IPS-15b (cell line): Measurements from ENCODE around the gene DENND1B.

Experiments
- H3K27me3 ChIP-seq: one replicate; pipeline ENCODE4 v1.6.1; 2013; ENCODE audit warnings: low read length; ENCODE audit not compliant: control insufficient read depth, insufficient read depth
- H3K36me3 ChIP-seq: one replicate; pipeline ENCODE4 v1.6.1; 2013; ENCODE audit warnings: low read length; ENCODE audit not compliant: control insufficient read depth, insufficient read depth
- H3K4me1 ChIP-seq: one replicate; pipeline ENCODE4 v1.6.1; 2013; ENCODE audit warnings: mild to moderate bottlenecking, low read length; ENCODE audit not compliant: control insufficient read depth, insufficient read depth
- H3K4me3 ChIP-seq: one replicate; pipeline ENCODE4 v1.5.1; 2013; ENCODE audit warnings: low read depth, low read length
- H3K9ac ChIP-seq: one replicate; pipeline ENCODE4 v1.6.1; 2013; ENCODE audit warnings: low read depth, mild to moderate bottlenecking, low read length
- H3K9me3 ChIP-seq: one replicate; pipeline ENCODE4 v1.6.1; 2013; ENCODE audit warnings: mild to moderate bottlenecking, low read length; ENCODE audit not compliant: control insufficient read depth, insufficient read depth

The DENND1B gene

DNA sequence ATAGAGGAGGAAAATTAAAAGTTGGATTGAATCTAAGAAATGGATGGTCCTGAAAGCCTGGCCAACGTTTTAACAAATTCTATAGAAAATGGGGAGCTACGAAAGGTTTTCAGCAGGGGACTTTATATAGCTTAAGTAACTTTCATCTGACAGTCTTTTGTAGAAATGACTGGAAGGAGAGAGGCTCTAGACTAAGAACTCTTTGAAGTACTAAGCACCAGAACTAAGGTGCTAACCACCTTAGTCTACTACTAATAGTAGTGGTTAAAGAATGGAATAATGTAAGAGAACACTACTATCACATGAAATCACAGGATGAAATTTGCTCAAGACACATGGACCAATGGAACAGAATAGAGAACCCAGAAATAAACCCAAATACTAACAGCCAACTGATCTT, 126.1 kb downstream of the DENND1B start:
- H3K9me3 ChIP-seq, result no peaks in the 10 kb centered on the region
- no peak overlapping the region for H3K9ac ChIP-seq
- H3K36me3 ChIP-seq, result no peaks in the 10 kb centered on the region
- H3K27me3 ChIP-seq, result no peaks in the 10 kb centered on the region
- no peaks in the 10 kb centered on the region for H3K4me1 ChIP-seq
- no peak overlapping the region for H3K4me3 ChIP-seq

DNA sequence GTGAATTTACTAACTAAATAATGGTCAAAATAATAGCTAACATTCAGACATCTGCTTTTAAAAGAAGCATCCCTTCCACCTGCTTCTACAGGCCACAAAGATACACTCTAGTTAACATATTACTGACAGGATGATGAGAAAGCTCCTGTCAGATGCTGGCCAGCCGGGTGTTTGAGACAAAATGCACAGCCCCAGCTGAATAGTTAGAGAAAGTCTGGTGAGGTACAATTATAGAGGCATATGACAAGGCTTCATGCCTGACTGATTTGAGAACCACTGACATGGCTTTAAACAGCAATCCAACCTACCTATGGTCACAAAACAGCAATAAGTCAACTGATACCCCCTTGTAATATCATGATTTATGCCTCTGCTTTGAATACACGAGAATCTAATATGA, 137.0 kb downstream of the DENND1B start:
- peaks cover 6% of the 10 kb centered on the region for H3K4me1 ChIP-seq
- H3K36me3 ChIP-seq, result no peaks in the 10 kb centered on the region
- H3K4me3 ChIP-seq, result no peak overlapping the region
- no peaks in the 10 kb centered on the region for H3K9me3 ChIP-seq
- H3K27me3 ChIP-seq, result no peaks in the 10 kb centered on the region
- no peak overlapping the region for H3K9ac ChIP-seq

DNA sequence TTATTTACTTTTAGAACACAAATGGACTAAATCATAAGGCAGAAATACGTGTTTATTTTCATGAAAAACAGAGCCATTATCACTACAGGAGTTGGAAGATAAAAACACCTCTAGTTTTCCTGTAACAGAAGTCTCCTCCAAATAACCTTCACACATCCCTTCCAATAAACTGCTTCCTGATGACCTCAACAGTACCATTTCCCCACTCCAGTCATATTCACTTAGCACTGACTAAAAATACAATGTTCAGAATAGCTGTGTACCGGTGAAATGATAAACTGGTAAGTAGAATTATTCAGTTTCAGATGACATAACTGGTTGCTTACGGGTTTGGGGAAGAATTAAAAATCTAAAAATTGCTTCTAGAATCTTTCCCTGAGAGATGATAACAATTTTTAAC, 137.9 kb downstream of the DENND1B start:
- H3K4me3 ChIP-seq, result no peak overlapping the region
- no peaks in the 10 kb centered on the region for H3K36me3 ChIP-seq
- peaks cover 7% of the 10 kb centered on the region for H3K4me1 ChIP-seq
- H3K9me3 ChIP-seq, result no peaks in the 10 kb centered on the region
- no peaks in the 10 kb centered on the region for H3K27me3 ChIP-seq
- no peak overlapping the region for H3K9ac ChIP-seq

DNA sequence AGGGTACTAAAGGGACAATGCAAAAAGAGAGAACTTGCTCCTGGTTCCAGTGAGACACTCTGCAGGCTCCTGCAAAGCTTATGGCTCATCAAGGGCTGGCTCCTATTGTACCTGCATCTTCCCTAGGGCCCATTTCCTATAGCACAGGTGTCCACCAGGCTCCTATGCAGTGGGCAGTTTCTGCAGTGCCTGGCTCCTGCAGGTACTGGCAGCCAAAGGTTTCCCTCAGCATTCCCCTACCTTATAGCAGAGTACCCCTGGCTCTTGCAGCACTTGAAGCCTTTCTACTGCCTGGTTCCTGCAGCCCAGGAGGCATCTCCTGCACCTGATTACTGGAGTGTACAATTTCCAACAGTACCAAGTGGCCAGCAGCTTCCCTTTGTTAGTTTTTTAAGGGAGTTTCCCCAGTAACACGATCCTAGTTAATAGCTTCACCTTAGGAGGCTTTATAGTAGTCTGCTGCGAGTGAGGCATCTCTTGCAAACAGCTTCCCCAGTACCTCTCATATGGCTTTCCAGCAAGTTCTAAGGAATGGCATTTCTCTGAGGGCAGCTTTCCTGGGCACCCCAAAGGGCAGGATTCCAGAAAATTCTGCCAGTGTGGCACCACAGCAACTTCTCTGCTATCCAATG, 141.7 kb downstream of the DENND1B start:
- Histone ChIP-seq H3K4me1 (peaks cover 7% of the 10 kb centered on the region), H3K9ac (no peak overlapping the region), H3K4me3 (no peak overlapping the region), H3K9me3 (no peaks in the 10 kb centered on the region), H3K27me3 (no peaks in the 10 kb centered on the region), H3K36me3 (no peaks in the 10 kb centered on the region)

DNA sequence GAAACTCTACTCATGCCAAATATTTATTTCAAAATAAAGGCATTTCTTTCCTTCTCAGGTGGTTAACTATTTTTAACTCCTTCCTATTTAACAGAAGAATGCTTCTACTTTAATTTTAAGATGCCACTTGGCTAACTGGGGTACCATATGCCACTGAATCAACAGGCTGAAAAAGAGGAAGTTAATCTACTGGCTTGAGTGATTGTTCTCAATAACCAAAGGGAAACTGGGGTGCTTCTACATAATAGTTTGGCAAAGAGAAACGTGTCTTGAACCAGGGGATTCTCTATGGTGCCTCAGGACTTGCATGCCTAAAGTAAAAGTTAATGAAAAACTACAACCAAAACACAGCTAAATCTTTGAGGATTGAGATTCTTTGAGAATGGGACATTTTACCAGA, 142.6 kb downstream of the DENND1B start:
- H3K9me3 ChIP-seq, result no peaks in the 10 kb centered on the region
- H3K4me3 ChIP-seq, result no peak overlapping the region
- H3K27me3 ChIP-seq, result no peaks in the 10 kb centered on the region
- no peaks in the 10 kb centered on the region for H3K36me3 ChIP-seq
- peaks cover 7% of the 10 kb centered on the region for H3K4me1 ChIP-seq
- no peak overlapping the region for H3K9ac ChIP-seq

DNA sequence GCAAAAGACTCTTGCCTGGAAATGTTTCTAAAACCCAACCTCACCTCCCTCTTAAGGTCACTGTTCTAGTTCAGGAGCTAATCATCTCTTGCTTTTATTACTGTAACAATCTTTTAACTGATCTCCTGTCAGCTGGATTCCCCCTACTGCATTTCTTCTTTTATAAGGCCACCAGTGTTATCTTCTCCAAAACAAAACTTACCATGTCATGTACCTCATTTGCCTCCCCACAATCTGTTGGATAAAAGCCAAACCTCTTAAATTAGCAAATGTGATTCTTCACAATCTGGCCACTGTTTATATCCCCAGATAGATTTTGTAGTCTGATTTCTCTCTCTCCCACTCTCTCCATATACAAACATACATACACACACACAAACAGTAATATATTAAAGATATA, 143.3 kb downstream of the DENND1B start:
- Histone ChIP-seq H3K9me3 (no peaks in the 10 kb centered on the region), H3K27me3 (no peaks in the 10 kb centered on the region), H3K4me3 (no peak overlapping the region), H3K36me3 (no peaks in the 10 kb centered on the region), H3K9ac (no peak overlapping the region), H3K4me1 (peaks cover 7% of the 10 kb centered on the region)

DNA sequence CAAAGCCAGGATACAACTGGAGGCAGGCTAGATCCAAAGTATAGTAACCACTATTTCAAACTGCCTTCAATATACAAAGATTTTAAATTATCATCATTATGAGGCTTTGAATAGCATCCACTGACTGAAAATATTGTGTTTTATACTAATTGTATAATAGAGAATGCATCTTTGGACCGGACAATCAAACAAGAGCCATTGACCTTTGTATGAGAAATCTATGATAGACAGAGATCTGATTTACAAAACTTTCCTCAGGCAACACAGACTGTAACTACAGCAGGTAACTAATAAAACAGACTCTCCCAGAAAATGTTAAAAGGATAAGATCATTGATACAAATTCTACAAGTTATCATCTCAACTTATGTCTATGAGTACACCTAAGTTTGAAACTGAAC, 152.9 kb downstream of the DENND1B start:
- Histone ChIP-seq H3K27me3 (no peaks in the 10 kb centered on the region), H3K36me3 (no peaks in the 10 kb centered on the region)

DNA sequence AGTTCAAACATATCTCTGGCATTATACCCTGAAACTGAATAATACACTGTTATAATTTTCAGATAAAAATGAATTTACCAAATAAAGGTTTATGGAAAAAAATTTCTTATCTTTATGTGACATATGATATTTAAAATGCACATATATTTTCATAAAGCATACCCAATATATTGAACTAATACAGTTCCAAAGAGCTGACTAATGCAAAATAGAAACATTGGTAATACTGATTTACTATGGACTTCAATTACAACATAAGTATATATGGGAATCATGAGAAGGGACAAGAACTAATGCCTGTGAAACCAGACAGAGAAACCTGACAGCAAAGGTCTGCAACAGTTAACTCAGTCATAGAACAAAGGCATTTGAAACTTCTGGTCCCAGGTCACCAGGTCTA, 153.5 kb downstream of the DENND1B start:
- Histone ChIP-seq H3K4me3 (no peak overlapping the region), H3K36me3 (no peaks in the 10 kb centered on the region), H3K27me3 (no peaks in the 10 kb centered on the region), H3K4me1 (no peaks in the 10 kb centered on the region), H3K9me3 (no peaks in the 10 kb centered on the region), H3K9ac (no peak overlapping the region)

More for the DNA sequence above, 152.9 kb downstream of the DENND1B start:
- Histone ChIP-seq H3K9ac (no peak overlapping the region), H3K9me3 (no peaks in the 10 kb centered on the region), H3K4me3 (no peak overlapping the region), H3K4me1 (no peaks in the 10 kb centered on the region)

DNA sequence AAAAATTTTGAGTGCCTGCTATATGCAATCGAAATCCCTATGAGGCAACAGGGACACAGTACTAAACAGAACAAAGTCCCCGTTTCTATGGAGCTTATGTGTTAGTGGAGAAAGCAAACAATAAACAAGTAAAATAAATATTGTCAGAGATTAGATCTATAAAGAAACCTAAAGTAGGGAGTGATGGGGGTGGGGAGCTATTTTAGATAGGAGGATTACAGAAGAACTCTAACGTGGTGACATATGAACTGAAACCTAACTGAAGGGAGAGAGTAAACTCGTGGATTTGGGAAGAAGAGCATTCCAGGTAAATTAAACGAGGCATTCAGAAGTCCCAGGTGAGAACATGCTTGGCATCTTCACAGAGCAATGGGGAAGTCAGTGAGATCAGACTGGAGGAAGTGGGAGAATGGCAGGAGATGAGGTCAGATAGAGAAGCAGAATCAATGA, 154.5 kb downstream of the DENND1B start:
- Histone ChIP-seq H3K9ac (no peak overlapping the region), H3K27me3 (no peaks in the 10 kb centered on the region), H3K36me3 (no peaks in the 10 kb centered on the region), H3K4me3 (no peak overlapping the region), H3K9me3 (no peaks in the 10 kb centered on the region), H3K4me1 (peaks cover under 1% of the 10 kb centered on the region)

DNA sequence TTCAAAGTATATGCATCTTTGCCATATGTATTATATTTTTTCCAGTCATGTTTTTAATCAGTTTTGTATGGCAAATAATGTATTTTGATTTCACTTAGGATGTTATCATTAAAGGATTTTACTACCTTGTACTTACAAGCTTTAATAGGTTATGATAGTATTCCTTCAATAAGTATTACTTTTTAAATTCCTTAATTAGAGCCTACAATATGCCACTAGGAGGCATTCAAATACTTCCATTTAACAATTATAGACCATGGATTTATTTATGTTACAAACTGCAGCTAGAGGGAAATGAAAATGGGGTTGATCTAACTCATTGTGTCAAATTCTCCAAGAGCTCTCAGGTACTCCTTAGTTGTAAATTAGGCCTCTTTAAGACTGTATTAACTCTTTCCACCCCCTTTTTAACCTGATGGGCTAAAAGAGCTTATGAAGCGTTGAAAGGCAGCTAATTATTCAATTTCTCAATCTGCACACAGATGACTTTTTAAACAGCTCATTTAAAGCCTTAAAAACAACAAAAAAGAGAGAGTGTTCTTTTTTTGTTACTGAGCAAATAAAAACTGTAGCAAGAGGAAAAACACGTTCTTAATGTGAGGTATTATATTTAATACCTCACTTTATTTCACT, 156.2 kb downstream of the DENND1B start:
- Histone ChIP-seq H3K4me1 (peaks cover 3% of the 10 kb centered on the region), H3K9ac (no peak overlapping the region), H3K4me3 (no peak overlapping the region), H3K36me3 (no peaks in the 10 kb centered on the region), H3K27me3 (no peaks in the 10 kb centered on the region), H3K9me3 (no peaks in the 10 kb centered on the region)

DNA sequence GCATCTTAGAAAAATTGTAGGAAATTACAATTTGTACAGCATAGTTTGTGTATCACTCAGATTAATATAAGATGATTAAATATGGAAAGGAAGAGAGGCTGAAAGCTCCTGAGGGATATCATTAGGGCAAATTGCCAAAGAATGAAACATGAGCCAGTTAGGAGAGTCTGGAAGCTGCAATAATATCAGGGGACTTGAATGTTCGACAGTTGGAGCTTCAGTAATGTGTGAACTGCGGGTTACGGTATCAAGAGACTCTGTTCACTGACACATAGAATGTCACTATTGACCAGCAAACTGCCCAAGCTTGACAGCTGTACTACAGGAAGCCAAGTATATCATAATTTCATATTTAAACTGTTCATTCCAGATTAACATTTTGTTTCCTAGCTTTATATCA, 157.2 kb downstream of the DENND1B start:
- no peaks in the 10 kb centered on the region for H3K36me3 ChIP-seq
- H3K4me1 ChIP-seq, result peaks cover 3% of the 10 kb centered on the region
- no peak overlapping the region for H3K4me3 ChIP-seq
- no peaks in the 10 kb centered on the region for H3K9me3 ChIP-seq
- no peaks in the 10 kb centered on the region for H3K27me3 ChIP-seq
- no peak overlapping the region for H3K9ac ChIP-seq

DNA sequence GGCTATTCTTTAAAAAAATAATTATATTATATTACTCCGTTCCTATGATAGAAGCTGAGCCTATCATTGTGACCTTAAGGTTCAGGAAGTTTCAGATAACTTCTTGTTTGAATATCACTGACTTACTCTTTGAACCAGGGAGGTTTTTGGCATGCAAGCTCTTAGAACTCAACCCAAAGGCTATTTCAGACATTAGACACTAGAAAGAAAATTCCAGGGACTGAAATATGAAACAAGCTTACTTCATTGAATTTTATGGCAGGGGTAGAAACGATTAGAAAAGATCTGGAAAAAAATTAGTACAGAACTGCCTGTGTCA, 159.6 kb downstream of the DENND1B start:
- H3K36me3 ChIP-seq, result no peaks in the 10 kb centered on the region

More for the DNA sequence above, 159.6 kb downstream of the DENND1B start:
- peaks cover 3% of the 10 kb centered on the region for H3K4me1 ChIP-seq
- H3K4me3 ChIP-seq, result no peak overlapping the region
- H3K9ac ChIP-seq, result no peak overlapping the region
- no peaks in the 10 kb centered on the region for H3K27me3 ChIP-seq
- H3K9me3 ChIP-seq, result no peaks in the 10 kb centered on the region
